Panc1 (cell line): ENCODE results near the gene TLE3. TPM values are rescaled to one million over a fixed set of nuclear protein-coding genes. Genes with fewer than 3 reads are reported as not detected.

Experiments used
- ATAC-seq: fragments of 200-7000 bp; cut with Tn5 transposase; 2 replicates; pipeline ENCODE4 v1.9.1; 2020; ENCODE audit warnings: mild to moderate bottlenecking, moderate library complexity
- BruUV-seq: library from RNA; stranded (reverse); fragments of 400-500 nt; replicated peaks from 2 replicates; lab custom pipeline; 2021; lab: Mats Ljungman, UMichigan
- CTCF ChIA-PET: fragments of 300-600 bp; sonication (Branson Sonifier 250); formaldehyde crosslinking; loops from one replicate; lab custom pipeline; 2022; ENCODE audit warnings: antibody characterized with exemption; lab: Charles Lee
- POLR2A ChIA-PET: fragments of 300-600 bp; sonication (Branson Sonifier 250); formaldehyde crosslinking; loops from one replicate; lab custom pipeline; 2022; ENCODE audit warnings: antibody characterized with exemption; lab: Charles Lee
- DNase-seq: peaks from one replicate; pipeline ENCODE4 v3.0.0-alpha.2; 2010; ENCODE audit warnings: low read depth, low spot score
- H3K27ac ChIP-seq: 2 replicates; pipeline ENCODE4 v1.5.1; 2011; ENCODE audit warnings: mild to moderate bottlenecking, low read length, inconsistent platforms
- H3K27me3 ChIP-seq: fragments of 200-500 bp; sonication (Bioruptor generic); 2 replicates; pipeline ENCODE4 v1.6.0; 2014; ENCODE audit warnings: low read length, inconsistent platforms; ENCODE audit not compliant: control insufficient read depth, insufficient read depth
- H3K36me3 ChIP-seq: fragments of 200-500 bp; sonication (Bioruptor generic); 2 replicates; pipeline ENCODE4 v1.5.1; 2014; ENCODE audit warnings: inconsistent platforms, mild to moderate bottlenecking, low read length, moderate library complexity; ENCODE audit not compliant: control insufficient read depth, insufficient read depth
- H3K4me1 ChIP-seq: 2 replicates; pipeline ENCODE4 v1.5.1; 2011; ENCODE audit warnings: inconsistent platforms, mild to moderate bottlenecking, low read length, moderate library complexity; ENCODE audit not compliant: control insufficient read depth, insufficient read depth
- H3K4me3 ChIP-seq, 2 experiments: 2 replicates each; pipeline ENCODE4 v1.5.1; 2011 to 2012; ENCODE audit warnings: low read depth in 2 of 2, low read length in 2 of 2, mild to moderate bottlenecking in 2 of 2, inconsistent platforms in 1 of 2, moderate library complexity in 1 of 2
- H3K9me3 ChIP-seq: fragments of 200-500 bp; sonication (Bioruptor generic); 2 replicates; pipeline ENCODE4 v1.5.1; 2014; ENCODE audit warnings: low read depth, mild to moderate bottlenecking, inconsistent platforms, low read length, moderate library complexity; ENCODE audit not compliant: control insufficient read depth, insufficient read depth
- CTCF ChIP-seq: fragments of 450-650 bp; IDR thresholded peaks from 2 replicates; pipeline ENCODE4 v1.5.1; 2017; ENCODE audit warnings: mild to moderate bottlenecking
- POLR2AphosphoS5 ChIP-seq: IDR thresholded peaks from 2 replicates; pipeline ENCODE4 v1.6.1; 2012; ENCODE audit warnings: mild to moderate bottlenecking, low read depth, low read length, moderate library complexity
- REST ChIP-seq, 2 experiments: IDR thresholded peaks; 2 replicates each; pipeline ENCODE4 v1.6.1; 2011 to 2012; ENCODE audit warnings: low read depth in 2 of 2, control low read depth in 1 of 2, low read length in 1 of 2, mild to moderate bottlenecking in 1 of 2, moderate library complexity in 1 of 2; ENCODE audit not compliant: insufficient read depth in 1 of 2
- SIN3A ChIP-seq: IDR thresholded peaks from 2 replicates; pipeline ENCODE4 v1.6.1; 2012; ENCODE audit warnings: low read depth, mild to moderate bottlenecking, low read length, moderate library complexity, borderline replicate concordance; ENCODE audit not compliant: insufficient read depth
- TCF7L2 ChIP-seq: IDR thresholded peaks from 2 replicates; pipeline ENCODE4 v1.6.1; 2011; ENCODE audit warnings: mild to moderate bottlenecking, low read depth, low read length, inconsistent platforms
- in situ Hi-C: cut with HindIII; loops from 2 replicates; pipeline ENCODE4 v1.10.0; 2016; ENCODE audit warnings: low sequenced_read_pairs, low pct_unique_long_range_greater_than_20kb
- intact Hi-C: fragments of 100-400 bp; cut with micrococcal nuclease; formaldehyde crosslinking; loops from one replicate; pipeline ENCODE4 v1.10.0; 2022; ENCODE audit not compliant: unreplicated experiment
- total RNA-seq: library from RNA; stranded (reverse); gene quantifications from one replicate; pipeline ENCODE4 v1.2.1, GENCODE V29; 2021; ENCODE audit not compliant: unreplicated experiment

TLE3 gene
- total RNA-seq, 1 experiment from 2014 or later = 132 TPM

GRCh38 chr15:70100474-70101341 is 3.0 kb upstream of the TLE3 start:
- Histone ChIP-seq H3K27me3 (no peaks in the 10 kb centered on the region), H3K27ac (peak overlapping the region; percentile 83), H3K4me1 (peaks cover 24% of the 10 kb centered on the region), H3K9me3 (no peaks in the 10 kb centered on the region), H3K4me3 (peak overlapping the region; percentile 57 to 92), H3K36me3 (no peaks in the 10 kb centered on the region)
- ChIA-PET CTCF (interaction anchor here (1.0 kb wide), 1 partner anchor 263 kb away, joined by 5 read pairs; no protein-coding TSS in a partner anchor), POLR2A (interaction anchor here (0.7 kb wide), 1 partner anchor 276 kb away, joined by 10 read pairs; no protein-coding TSS in a partner anchor)
- ATAC-seq (peak; percentile 47), DNase-seq (no peak)
- no TSS peak for BruUV-seq
- TF ChIP-seq CTCF (peak; percentile 63), REST (IDR thresholded peaks at IDR 0.05; ENCODE audit: insufficient read depth in 1 of 2, low read depth in 2 of 2, low read length in 1 of 2) (no peak; a peak in 1 of 4 replicates)
- intact Hi-C loops = loop anchor here (1.0 kb wide), 1 partner anchor 11 kb away; no protein-coding TSS in a partner anchor
- in situ Hi-C loops = no loop called here

GRCh38 chr15:70099967-70100473 is 2.3 kb upstream of the TLE3 start:
- Histone ChIP-seq H3K4me3 (peak overlapping the region; percentile 57 to 92), H3K27ac (peak overlapping the region; percentile 83), H3K9me3 (no peaks in the 10 kb centered on the region), H3K27me3 (no peaks in the 10 kb centered on the region), H3K4me1 (peaks cover 24% of the 10 kb centered on the region), H3K36me3 (no peaks in the 10 kb centered on the region)
- BruUV-seq = no TSS peak
- DNase-seq (no peak), ATAC-seq (no peak)
- CTCF ChIA-PET = interaction anchor here (0.7 to 1.0 kb wide), 3 partner anchors 9 to 627 kb away, joined by 3 to 8 read pairs (median 5); no protein-coding TSS in a partner anchor
- in situ Hi-C loops = no loop called here
- POLR2A ChIA-PET = interaction anchor here (0.7 to 1.4 kb wide), 5 partner anchors 335 to 666 kb away, joined by 4 to 18 read pairs (median 6); no protein-coding TSS in a partner anchor
- intact Hi-C loops = loop anchor here (10.0 kb wide), 2 partner anchors 365 to 525 kb away; no protein-coding TSS in a partner anchor
- TF ChIP-seq REST (IDR thresholded peaks at IDR 0.05; ENCODE audit: insufficient read depth in 1 of 2, low read depth in 2 of 2, low read length in 1 of 2) (no peak), CTCF (no peak), SIN3A (no peak), TCF7L2 (no peak), POLR2AphosphoS5 (no peak)
